Activated B cell treated with CpG ODN at 0.5 μM for 24 hours (primary cell): ENCODE data around the gene INTU. TPM values are rescaled to one million over a fixed set of nuclear protein-coding genes. Genes with fewer than 3 reads are reported as not detected.

Source experiments
- ATAC-seq: fragments of 200-7000 bp; cut with Tn5 transposase; one replicate; pipeline ENCODE4 v1.10.0; 2021; ENCODE audit warnings: low read depth, mild to moderate bottlenecking, moderate library complexity
- CTCF ChIA-PET: fragments of 350-600 bp; sonication (Branson Sonifier 250); formaldehyde crosslinking; loops from one replicate; lab custom pipeline; 2021; ENCODE audit warnings: antibody characterized with exemption; lab: Charles Lee
- POLR2A ChIA-PET: fragments of 350-600 bp; sonication (Branson Sonifier 250); formaldehyde crosslinking; loops from one replicate; lab custom pipeline; 2021; ENCODE audit warnings: antibody characterized with exemption; lab: Charles Lee
- DNase-seq: peaks from one replicate; pipeline ENCODE4 v3.0.0; 2022
- H3K27ac Mint-ChIP-seq: one replicate; pipeline ENCODE4 v1.8.0; 2020; ENCODE audit warnings: mixed read lengths
- H3K27me3 Mint-ChIP-seq: one replicate; pipeline ENCODE4 v1.8.0; 2021; ENCODE audit warnings: mixed read lengths
- H3K36me3 Mint-ChIP-seq: one replicate; pipeline ENCODE4 v1.8.0; 2021; ENCODE audit warnings: low read depth, mixed read lengths
- H3K4me1 Mint-ChIP-seq: one replicate; pipeline ENCODE4 v1.8.0; 2021; ENCODE audit warnings: mixed read lengths
- H3K4me3 Mint-ChIP-seq: one replicate; pipeline ENCODE4 v1.8.0; 2020; ENCODE audit warnings: mild to moderate bottlenecking, mixed read lengths
- H3K9me3 Mint-ChIP-seq: one replicate; pipeline ENCODE4 v1.8.0; 2020; ENCODE audit warnings: mixed read lengths
- CTCF ChIP-seq: fragments of 200-600 bp; IDR thresholded peaks from one replicate; pipeline ENCODE4 v1.8.0; 2022; ENCODE audit warnings: antibody characterized with exemption, mild to moderate bottlenecking
- intact Hi-C: fragments of 100-400 bp; cut with micrococcal nuclease; formaldehyde crosslinking; loops from one replicate; pipeline ENCODE4 v1.15.1; 2024
- total RNA-seq: library from RNA; stranded (reverse); gene quantifications from 2 replicates; pipeline ENCODE4 v1.2.3, GENCODE V29; 2022

INTU gene
- total RNA-seq, 1 donor from 2014 or later = 0.02 TPM

GRCh38 chr4:127624173-127624572 lies 8.6 kb upstream of the INTU start:
- ChIA-PET POLR2A (no interaction called here), CTCF (no interaction called here)
- DNase-seq (no peak), ATAC-seq (no peak)
- Mint-ChIP-seq H3K9me3 (no peaks in the 10 kb centered on the region), H3K27ac (no peak overlapping the region), H3K4me3 (no peak overlapping the region), H3K36me3 (no peaks in the 10 kb centered on the region), H3K27me3 (peaks cover 34% of the 10 kb centered on the region), H3K4me1 (peaks cover 9% of the 10 kb centered on the region)
- intact Hi-C loops = no loop called here
- TF ChIP-seq CTCF = no peak

- ChIA-PET POLR2A (no interaction called here), CTCF (no interaction called here)
- DNase-seq (no peak), ATAC-seq (no peak)
- no peak for TF ChIP-seq CTCF
- peaks cover 41% of the 10 kb centered on the region for H3K27me3 Mint-ChIP-seq
- H3K36me3 Mint-ChIP-seq = no peaks in the 10 kb centered on the region
- no peak overlapping the region for H3K4me3 Mint-ChIP-seq
- peaks cover 11% of the 10 kb centered on the region for H3K4me1 Mint-ChIP-seq
- intact Hi-C loops = no loop called here
- no peaks in the 10 kb centered on the region for H3K9me3 Mint-ChIP-seq
- H3K27ac Mint-ChIP-seq = no peak overlapping the region
These were observed 3.4 kb upstream of the INTU start for GRCh38 chr4:127629371-127629770.

- no peak for DNase-seq
- no peak for ATAC-seq
- ChIA-PET POLR2A (no interaction called here), CTCF (no interaction called here)
- TF ChIP-seq CTCF = no peak
- Mint-ChIP-seq H3K9me3 (no peaks in the 10 kb centered on the region), H3K4me3 (no peak overlapping the region), H3K36me3 (no peaks in the 10 kb centered on the region), H3K4me1 (peaks cover 11% of the 10 kb centered on the region), H3K27ac (no peak overlapping the region), H3K27me3 (peaks cover 42% of the 10 kb centered on the region)
- intact Hi-C loops = no loop called here
These were observed 2.6 kb upstream of the INTU start for GRCh38 chr4:127630152-127630551.

GRCh38 chr4:127631420-127631819 lies 1.3 kb upstream of the INTU start:
- peaks cover 45% of the 10 kb centered on the region for H3K27me3 Mint-ChIP-seq

GRCh38 chr4:127634181-127634580 lies 1.4 kb downstream of the INTU start:
- TF ChIP-seq CTCF = no peak
- Mint-ChIP-seq H3K4me1 (peaks cover 11% of the 10 kb centered on the region), H3K36me3 (no peaks in the 10 kb centered on the region), H3K27ac (no peak overlapping the region), H3K27me3 (peaks cover 37% of the 10 kb centered on the region), H3K4me3 (no peak overlapping the region), H3K9me3 (no peaks in the 10 kb centered on the region)
- intact Hi-C loops = no loop called here
- no peak for ATAC-seq
- DNase-seq = no peak
- ChIA-PET POLR2A (no interaction called here), CTCF (no interaction called here)

More at GRCh38 chr4:127631420-127631819, 1.3 kb upstream of the INTU start:
- POLR2A ChIA-PET = no interaction called here
- CTCF ChIA-PET = no interaction called here
- Mint-ChIP-seq H3K4me3 (no peak overlapping the region), H3K9me3 (no peaks in the 10 kb centered on the region), H3K4me1 (peaks cover 11% of the 10 kb centered on the region), H3K36me3 (no peaks in the 10 kb centered on the region), H3K27ac (no peak overlapping the region)
- DNase-seq (no peak), ATAC-seq (no peak)
- TF ChIP-seq CTCF = no peak
- intact Hi-C loops = no loop called here
